ENCODE results near the gene STK32B. TPM values are rescaled to one million over a fixed set of nuclear protein-coding genes. Genes with fewer than 3 reads are reported as not detected.

STK32B gene
- total and polyA plus RNA-seq, 9 donors = 0.35 to 3.0 (median 1.2) TPM

- TF ChIP-seq EP300 (IDR thresholded peaks at IDR 0.05) (no peak), POLR2A (IDR thresholded peaks at IDR 0.05) (no peak)
- TF ChIP-seq, protein P1, sequence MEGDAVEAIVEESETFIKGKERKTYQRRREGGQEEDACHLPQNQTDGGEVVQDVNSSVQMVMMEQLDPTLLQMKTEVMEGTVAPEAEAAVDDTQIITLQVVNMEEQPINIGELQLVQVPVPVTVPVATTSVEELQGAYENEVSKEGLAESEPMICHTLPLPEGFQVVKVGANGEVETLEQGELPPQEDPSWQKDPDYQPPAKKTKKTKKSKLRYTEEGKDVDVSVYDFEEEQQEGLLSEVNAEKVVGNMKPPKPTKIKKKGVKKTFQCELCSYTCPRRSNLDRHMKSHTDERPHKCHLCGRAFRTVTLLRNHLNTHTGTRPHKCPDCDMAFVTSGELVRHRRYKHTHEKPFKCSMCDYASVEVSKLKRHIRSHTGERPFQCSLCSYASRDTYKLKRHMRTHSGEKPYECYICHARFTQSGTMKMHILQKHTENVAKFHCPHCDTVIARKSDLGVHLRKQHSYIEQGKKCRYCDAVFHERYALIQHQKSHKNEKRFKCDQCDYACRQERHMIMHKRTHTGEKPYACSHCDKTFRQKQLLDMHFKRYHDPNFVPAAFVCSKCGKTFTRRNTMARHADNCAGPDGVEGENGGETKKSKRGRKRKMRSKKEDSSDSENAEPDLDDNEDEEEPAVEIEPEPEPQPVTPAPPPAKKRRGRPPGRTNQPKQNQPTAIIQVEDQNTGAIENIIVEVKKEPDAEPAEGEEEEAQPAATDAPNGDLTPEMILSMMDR (IDR thresholded peaks at IDR 0.05) = no peak
- DNase-seq = no peak
- H3K36me3 ChIP-seq = no peaks in the 10 kb centered on the region
- intact Hi-C loops (cut with DNase I) = no loop called here
- no peaks in the 10 kb centered on the region for H3K27me3 ChIP-seq
- WGBS, 3 donors = 80 to 90% (median 82%) methylated on average over 3 of the region's 3 CpGs
- H3K4me1 ChIP-seq (ENCODE audit: insufficient read depth) = no peaks in the 10 kb centered on the region
- no peaks in the 10 kb centered on the region for H3K9me3 ChIP-seq
- H3K27ac ChIP-seq = no peak overlapping the region
- H3K4me3 ChIP-seq = no peak overlapping the region
These were observed 41.5 kb upstream of the STK32B start for GRCh38 chr4:5009796-5010195.

DNA sequence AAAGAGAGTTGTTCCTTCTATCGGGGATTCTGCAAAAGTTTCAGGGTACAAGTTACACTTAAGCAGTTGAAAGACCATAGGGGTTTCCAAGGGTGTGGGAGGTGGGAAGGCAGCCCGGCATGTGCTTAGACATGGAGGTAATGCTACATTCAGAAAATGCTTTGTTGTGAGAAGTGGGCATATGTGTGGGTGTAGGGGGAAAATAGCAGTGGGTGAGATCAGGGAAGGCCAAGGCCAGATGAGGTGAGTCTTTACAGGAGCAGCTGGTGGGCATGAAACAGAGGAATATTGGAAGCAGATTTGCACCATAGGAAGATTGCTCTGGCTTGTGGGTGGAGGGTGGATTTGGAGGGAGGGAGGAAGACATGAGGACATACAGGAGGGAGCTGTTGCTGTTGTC lies 40.3 kb upstream of the STK32B start:
- no peaks in the 10 kb centered on the region for H3K9me3 ChIP-seq
- no peaks in the 10 kb centered on the region for H3K36me3 ChIP-seq
- no peak overlapping the region for H3K4me3 ChIP-seq
- H3K27me3 ChIP-seq = no peaks in the 10 kb centered on the region
- H3K27ac ChIP-seq = no peak overlapping the region
- no peak for TF ChIP-seq POLR2A (IDR thresholded peaks at IDR 0.05)
- TF ChIP-seq, protein P1 (IDR thresholded peaks at IDR 0.05) = no peak
- TF ChIP-seq EP300 (IDR thresholded peaks at IDR 0.05) = no peak
- DNase-seq = no peak
- intact Hi-C loops (cut with DNase I) = no loop called here
- WGBS, 3 donors = 85 to 93% (median 88%) methylated on average over 2 of the region's 2 CpGs
- H3K4me1 ChIP-seq (ENCODE audit: insufficient read depth) = no peaks in the 10 kb centered on the region

DNA sequence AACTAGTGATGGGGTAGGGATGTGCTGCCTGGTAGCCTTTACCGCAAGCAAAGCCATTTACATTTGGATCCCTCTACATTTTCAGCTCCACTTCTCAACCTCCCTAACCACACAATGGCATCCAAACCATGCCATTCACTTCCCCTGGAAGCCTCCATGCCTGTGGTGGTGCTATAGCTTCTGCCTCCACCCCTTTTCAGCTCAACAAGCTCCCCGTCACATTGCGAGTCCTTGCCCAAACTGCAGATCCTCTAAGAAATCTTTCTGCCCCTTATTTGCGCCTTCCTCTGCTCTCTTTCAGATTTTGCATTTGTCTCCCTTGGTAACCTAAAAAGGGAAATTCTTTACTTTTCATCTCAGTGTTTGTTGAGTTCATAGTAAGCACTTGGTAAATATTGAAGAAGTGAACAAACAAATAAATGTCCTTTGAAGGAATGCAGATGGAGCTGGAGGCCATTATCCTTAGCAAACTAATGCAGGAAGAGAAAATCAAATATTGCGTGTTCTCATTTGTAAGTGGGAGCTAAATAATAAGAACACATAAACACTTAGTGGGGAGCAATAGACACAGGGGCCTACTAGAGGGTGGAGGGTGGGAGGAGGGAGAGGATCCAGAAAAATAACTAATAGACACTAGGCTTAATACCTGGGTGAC lies 38.9 kb upstream of the STK32B start:
- Histone ChIP-seq H3K9me3 (no peaks in the 10 kb centered on the region), H3K4me1 (ENCODE audit: insufficient read depth) (no peaks in the 10 kb centered on the region), H3K4me3 (no peak overlapping the region), H3K27me3 (no peaks in the 10 kb centered on the region), H3K36me3 (no peaks in the 10 kb centered on the region), H3K27ac (no peak overlapping the region)
- no peak for DNase-seq
- intact Hi-C loops (cut with DNase I) = no loop called here
- 86 to 95% (median 94%) methylated on average over 5 of the region's 5 CpGs for whole genome bisulfite sequencing, 3 donors
- no peak for TF ChIP-seq EP300 (IDR thresholded peaks at IDR 0.05)
- TF ChIP-seq, protein P1 (IDR thresholded peaks at IDR 0.05) = no peak
- no peak for TF ChIP-seq POLR2A (IDR thresholded peaks at IDR 0.05)

GRCh38 chr4:5012958-5013357 lies 38.3 kb upstream of the STK32B start:
- Histone ChIP-seq H3K27ac (no peak overlapping the region), H3K9me3 (no peaks in the 10 kb centered on the region), H3K4me1 (ENCODE audit: insufficient read depth) (no peaks in the 10 kb centered on the region), H3K27me3 (no peaks in the 10 kb centered on the region), H3K4me3 (no peak overlapping the region), H3K36me3 (no peaks in the 10 kb centered on the region)
- TF ChIP-seq POLR2A (IDR thresholded peaks at IDR 0.05) = no peak
- no peak for TF ChIP-seq EP300 (IDR thresholded peaks at IDR 0.05)
- TF ChIP-seq, protein P1 (IDR thresholded peaks at IDR 0.05) = no peak
- DNase-seq = no peak
- 54 to 68% (median 57%) methylated on average over 2 of the region's 2 CpGs for WGBS, 3 donors
- intact Hi-C loops (cut with DNase I) = no loop called here
